AG04450 (cell line): ENCODE measurements around the gene CDYL2. TPM values are rescaled to one million over a fixed set of nuclear protein-coding genes. Genes with fewer than 3 reads are reported as not detected.

Experiments used
- CTCF ChIA-PET: fragments of 300-600, 350-600 bp; formaldehyde crosslinking; extraction: SDS; loops from one replicate; lab custom pipeline; 2022; ENCODE audit warnings: antibody characterized with exemption, inconsistent platforms; lab: Charles Lee
- POLR2A ChIA-PET: fragments of 350-600 bp; formaldehyde crosslinking; extraction: SDS; loops from one replicate; lab custom pipeline; 2021; ENCODE audit warnings: antibody characterized with exemption, inconsistent platforms; lab: Yijun Ruan, JAX
- DNase-seq: peaks from one replicate; pipeline ENCODE4 v3.0.0-alpha.2; 2011; ENCODE audit warnings: low read depth, low spot score
- H3K27ac ChIP-seq: one replicate; pipeline ENCODE4 v1.5.1; 2012; ENCODE audit warnings: low read depth, low read length, control low read depth
- H3K27me3 ChIP-seq: one replicate; pipeline ENCODE4 v1.6.0; 2012; ENCODE audit warnings: low read length; ENCODE audit not compliant: control insufficient read depth, insufficient read depth
- H3K4me3 ChIP-seq: 2 replicates; pipeline ENCODE4 v1.5.1; 2011; ENCODE audit warnings: mild to moderate bottlenecking, low read depth, low read length, control low read depth
- H3K9me3 ChIP-seq: 2 replicates; pipeline ENCODE4 v1.5.1; 2012; ENCODE audit warnings: low read length; ENCODE audit not compliant: control insufficient read depth, insufficient read depth
- polyA plus RNA-seq: library from polyadenylated mRNA; depleted of rRNA; stranded (reverse); fragments of >200 nt; gene quantifications from 2 replicates; pipeline ENCODE4 v1.2.3, GENCODE V29; 2011
- TF ChIP-seq, protein P1 (sequence below): IDR thresholded peaks from 2 replicates; pipeline ENCODE4 v1.5.1; 2011; ENCODE audit warnings: low read depth, low read length, control low read depth, inconsistent platforms

The CDYL2 gene
- polyA plus RNA-seq, 1 experiment: 2.3 TPM

DNA sequence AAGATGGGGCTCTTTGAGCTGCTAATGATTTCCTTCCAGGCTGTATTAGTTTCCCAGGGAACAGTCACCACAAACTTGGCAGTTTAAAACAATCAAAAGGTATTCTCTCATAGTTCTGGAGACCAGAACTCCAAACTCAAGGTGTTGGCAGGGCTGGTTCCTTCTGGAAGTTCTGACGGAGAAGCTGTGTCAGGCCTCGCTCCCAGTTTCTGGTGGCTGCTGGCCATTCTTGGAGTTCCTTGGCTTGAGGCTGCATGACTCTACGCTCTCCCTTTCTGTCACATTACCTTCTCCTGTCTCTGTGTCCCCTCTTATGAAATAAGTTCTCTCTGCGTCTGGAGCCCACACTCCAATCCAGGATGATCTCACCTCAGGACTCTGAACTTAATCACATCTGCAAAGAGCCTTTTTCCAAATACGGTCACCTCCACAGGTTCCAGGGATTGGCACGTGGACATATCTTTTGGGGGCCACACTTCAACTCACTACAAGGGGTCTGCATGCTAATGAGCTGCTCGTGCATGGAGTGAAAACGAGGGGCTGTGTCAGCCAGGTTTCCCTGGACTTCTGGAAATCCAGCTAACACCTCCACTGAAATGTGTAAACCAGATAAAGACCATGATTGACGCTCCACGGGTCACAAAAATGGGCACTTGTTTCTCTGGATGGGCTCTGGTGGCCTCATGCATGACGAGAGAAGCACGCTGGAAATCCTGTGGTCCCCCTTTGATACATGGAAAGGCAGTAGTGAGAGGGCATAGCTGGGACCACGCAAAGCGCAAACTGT lies 185.3 kb downstream of the CDYL2 start:
- Histone ChIP-seq H3K9me3 (peaks cover 3% of the 10 kb centered on the region), H3K27ac (no peak overlapping the region), H3K4me3 (no peak overlapping the region), H3K27me3 (no peaks in the 10 kb centered on the region)
- TF ChIP-seq, protein P1, sequence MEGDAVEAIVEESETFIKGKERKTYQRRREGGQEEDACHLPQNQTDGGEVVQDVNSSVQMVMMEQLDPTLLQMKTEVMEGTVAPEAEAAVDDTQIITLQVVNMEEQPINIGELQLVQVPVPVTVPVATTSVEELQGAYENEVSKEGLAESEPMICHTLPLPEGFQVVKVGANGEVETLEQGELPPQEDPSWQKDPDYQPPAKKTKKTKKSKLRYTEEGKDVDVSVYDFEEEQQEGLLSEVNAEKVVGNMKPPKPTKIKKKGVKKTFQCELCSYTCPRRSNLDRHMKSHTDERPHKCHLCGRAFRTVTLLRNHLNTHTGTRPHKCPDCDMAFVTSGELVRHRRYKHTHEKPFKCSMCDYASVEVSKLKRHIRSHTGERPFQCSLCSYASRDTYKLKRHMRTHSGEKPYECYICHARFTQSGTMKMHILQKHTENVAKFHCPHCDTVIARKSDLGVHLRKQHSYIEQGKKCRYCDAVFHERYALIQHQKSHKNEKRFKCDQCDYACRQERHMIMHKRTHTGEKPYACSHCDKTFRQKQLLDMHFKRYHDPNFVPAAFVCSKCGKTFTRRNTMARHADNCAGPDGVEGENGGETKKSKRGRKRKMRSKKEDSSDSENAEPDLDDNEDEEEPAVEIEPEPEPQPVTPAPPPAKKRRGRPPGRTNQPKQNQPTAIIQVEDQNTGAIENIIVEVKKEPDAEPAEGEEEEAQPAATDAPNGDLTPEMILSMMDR: no peak
- ChIA-PET POLR2A (no interaction called here), CTCF (no interaction called here)
- no peak for DNase-seq

DNA sequence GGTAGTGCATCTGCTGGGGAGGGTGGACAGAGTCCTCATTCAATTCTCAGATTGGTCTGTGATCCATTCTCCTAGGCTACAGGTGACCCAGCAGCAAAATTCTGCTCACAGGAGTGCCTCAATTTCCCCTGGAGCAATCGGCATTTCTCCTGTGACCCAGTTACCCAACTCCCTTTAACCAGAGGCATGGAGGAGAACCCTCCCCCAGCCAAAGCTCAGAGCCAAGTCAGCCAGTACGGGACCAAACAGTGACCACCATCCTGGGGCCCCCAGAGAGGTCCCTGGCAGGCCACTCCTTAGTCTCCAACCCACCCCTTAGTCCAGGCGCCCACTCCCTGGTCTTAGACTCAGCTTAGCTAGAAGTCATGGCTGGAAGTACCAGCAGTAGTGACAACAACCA lies 188.0 kb downstream of the CDYL2 start:
- TF ChIP-seq, protein P1: no peak
- Histone ChIP-seq H3K9me3 (peaks cover 4% of the 10 kb centered on the region; the same call in 1 of the 2 replicates), H3K27me3 (no peaks in the 10 kb centered on the region), H3K27ac (no peak overlapping the region), H3K4me3 (no peak overlapping the region)
- CTCF ChIA-PET: no interaction called here
- no peak for DNase-seq
- POLR2A ChIA-PET: no interaction called here

DNA sequence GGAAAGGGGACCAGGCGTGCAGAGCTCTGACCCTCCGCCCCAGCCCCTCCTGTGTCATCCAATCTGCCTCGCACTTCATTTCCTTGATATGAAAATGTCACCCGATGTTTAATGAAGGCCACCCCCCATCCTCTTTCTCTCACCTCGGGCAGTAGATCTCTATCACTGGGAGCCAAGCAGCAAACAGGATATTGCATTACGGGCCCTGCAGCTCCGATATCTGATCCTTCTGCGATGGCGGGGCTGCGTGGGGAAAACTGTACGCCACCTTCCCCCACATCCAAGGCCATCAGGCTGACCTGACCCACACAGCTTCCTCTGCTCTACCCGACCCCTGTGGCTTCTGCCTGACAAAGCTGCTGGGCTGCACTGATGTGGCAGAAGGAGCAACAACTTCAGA lies 188.7 kb downstream of the CDYL2 start:
- CTCF ChIA-PET: no interaction called here
- TF ChIP-seq, protein P1: no peak
- H3K9me3 ChIP-seq: peaks cover 4% of the 10 kb centered on the region; the same call in 1 of the 2 replicates

DNA sequence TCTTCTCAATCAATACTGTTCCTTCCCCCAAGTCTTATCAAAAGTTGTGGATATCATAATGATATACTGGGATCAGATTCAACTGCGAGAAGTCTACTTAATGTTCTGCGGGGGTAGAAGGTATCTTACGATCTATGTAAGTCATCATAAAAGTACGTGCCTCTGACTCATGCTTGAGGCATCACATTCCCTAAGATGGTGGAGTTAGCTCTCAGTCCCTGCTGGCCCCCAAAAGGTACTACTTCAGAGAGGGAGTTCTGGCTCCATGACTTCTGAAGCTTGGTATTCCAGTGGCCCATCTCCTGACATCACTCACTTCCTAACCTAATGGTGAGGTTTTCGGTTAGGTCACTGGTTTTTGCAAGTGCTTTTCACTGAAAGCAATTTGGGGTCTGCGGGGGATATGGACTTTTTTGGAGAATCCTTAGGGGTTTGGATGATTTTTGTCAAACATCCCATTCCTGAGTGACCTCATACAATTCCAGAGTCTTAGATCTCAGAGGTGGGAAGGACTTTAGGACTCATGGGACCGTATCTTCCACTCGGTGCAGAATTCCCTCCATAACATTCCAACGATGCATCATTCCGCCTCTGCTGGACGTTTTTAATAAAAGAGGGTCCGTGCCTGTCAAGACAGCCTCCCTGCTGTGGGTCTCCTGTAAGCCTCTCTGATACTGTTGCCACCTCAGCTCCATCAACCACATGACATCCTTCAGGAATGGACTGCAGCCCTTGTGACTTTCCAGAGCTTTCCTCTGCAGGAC lies 189.3 kb downstream of the CDYL2 start:
- no peaks in the 10 kb centered on the region for H3K27me3 ChIP-seq
- POLR2A ChIA-PET: interaction anchor here (0.7 kb wide), 1 partner anchor 68 kb away, joined by 9 read pairs; no protein-coding TSS in a partner anchor
- peaks cover 4% of the 10 kb centered on the region; the same call in 1 of the 2 replicates for H3K9me3 ChIP-seq
- TF ChIP-seq, protein P1: peak; percentile 36
- CTCF ChIA-PET: interaction anchor here (0.6 to 1.4 kb wide), 3 partner anchors 31 to 112 kb away, joined by 3 to 5 read pairs (median 3); no protein-coding TSS in a partner anchor
- H3K27ac ChIP-seq: peak overlapping the region; percentile 4
- DNase-seq: peak; percentile 71
- H3K4me3 ChIP-seq: no peak overlapping the region

More for the DNA sequence above, 188.7 kb downstream of the CDYL2 start:
- DNase-seq: no peak
- no peaks in the 10 kb centered on the region for H3K27me3 ChIP-seq
- no peak overlapping the region for H3K27ac ChIP-seq
- POLR2A ChIA-PET: no interaction called here
- H3K4me3 ChIP-seq: no peak overlapping the region
